Muscle of leg (tissue), 11 donors: ENCODE data around the gene RHBDL1. TPM values are rescaled to one million over a fixed set of nuclear protein-coding genes. Genes with fewer than 3 reads are reported as not detected.

Experiments used
- DNase-seq: peaks from one replicate; pipeline ENCODE4 v3.0.0; 2013
- H3K27ac ChIP-seq: one replicate; pipeline ENCODE4 v1.5.1; 2013; ENCODE audit warnings: mild to moderate bottlenecking, low read length, control low read depth
- H3K27me3 ChIP-seq: one replicate; pipeline ENCODE4 v1.6.1; 2013; ENCODE audit warnings: low read length; ENCODE audit not compliant: control insufficient read depth, insufficient read depth
- H3K36me3 ChIP-seq: one replicate; pipeline ENCODE4 v1.6.1; 2013; ENCODE audit warnings: low read length; ENCODE audit not compliant: control insufficient read depth, insufficient read depth
- H3K4me1 ChIP-seq: one replicate; pipeline ENCODE4 v1.6.1; 2013; ENCODE audit warnings: low read length; ENCODE audit not compliant: control insufficient read depth, insufficient read depth
- H3K4me3 ChIP-seq: one replicate; pipeline ENCODE4 v1.5.1; 2013; ENCODE audit warnings: low read length, control low read depth
- H3K9me3 ChIP-seq: replicated peaks from 2 replicates; pipeline ENCODE4 v1.6.1; 2013; ENCODE audit warnings: low read depth, low read length; ENCODE audit not compliant: control insufficient read depth
- WGBS: methylation state at CpG from one replicate; pipeline ENCODE4 v1.1.5; 2013; ENCODE audit warnings: missing lambda C conversion rate; ENCODE audit not compliant: insufficient coverage; 5-methylcytosine and 5-hydroxymethylcytosine counted together
- polyA plus RNA-seq, 8 donors: library from polyadenylated mRNA; unstranded; fragments of 120-200 nt; gene quantifications; one replicate each; pipeline versions ENCODE4 v1.2.1 to v1.2.3, GENCODE V29; 2013; ENCODE audit warnings: inconsistent platforms in 1 of 8, low replicate concordance in 1 of 8; ENCODE audit not compliant: insufficient read length in 8 of 8, insufficient read depth in 1 of 8
- total RNA-seq: library from RNA; stranded (reverse); fragments of 120-200 nt; gene quantifications from one replicate; pipeline ENCODE4 v1.2.4, GENCODE V29; 2013

The RHBDL1 gene
- total and polyA plus RNA-seq, 9 donors: 0.84 to 2.6 (median 1.6) TPM

DNA sequence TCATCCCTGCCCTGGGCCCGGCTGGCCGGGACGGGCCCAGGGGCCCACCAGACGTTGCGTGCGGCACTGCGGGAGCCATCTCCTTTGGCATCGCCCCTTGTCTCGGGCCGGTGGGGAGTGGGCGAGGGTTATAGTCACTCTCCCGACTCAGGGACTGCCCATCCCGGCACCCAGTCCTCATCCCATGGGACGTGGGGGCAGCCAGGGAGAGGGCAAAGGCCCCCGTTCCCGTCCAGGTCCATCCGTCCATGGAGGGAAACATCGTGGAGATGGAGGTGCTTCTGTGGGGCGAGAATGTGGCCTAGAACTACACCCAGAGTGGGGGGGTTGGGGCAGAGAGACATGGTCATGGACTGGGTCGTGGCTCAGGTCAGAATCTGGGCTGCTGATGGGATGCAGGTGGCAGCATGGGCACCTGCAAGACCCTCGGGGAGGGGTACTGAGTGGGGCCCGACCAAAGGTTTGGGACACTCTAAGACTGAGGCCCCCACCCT lies 28.7 kb upstream of the RHBDL1 start:
- Histone ChIP-seq H3K4me3 (no peak overlapping the region), H3K36me3 (peaks cover 14% of the 10 kb centered on the region), H3K27me3 (peaks cover 9% of the 10 kb centered on the region), H3K27ac (no peak overlapping the region), H3K9me3 (no peaks in the 10 kb centered on the region), H3K4me1 (peaks cover 34% of the 10 kb centered on the region)
- WGBS: 80% methylated on average over 13 of the region's 22 CpGs
- DNase-seq: no peak

DNA sequence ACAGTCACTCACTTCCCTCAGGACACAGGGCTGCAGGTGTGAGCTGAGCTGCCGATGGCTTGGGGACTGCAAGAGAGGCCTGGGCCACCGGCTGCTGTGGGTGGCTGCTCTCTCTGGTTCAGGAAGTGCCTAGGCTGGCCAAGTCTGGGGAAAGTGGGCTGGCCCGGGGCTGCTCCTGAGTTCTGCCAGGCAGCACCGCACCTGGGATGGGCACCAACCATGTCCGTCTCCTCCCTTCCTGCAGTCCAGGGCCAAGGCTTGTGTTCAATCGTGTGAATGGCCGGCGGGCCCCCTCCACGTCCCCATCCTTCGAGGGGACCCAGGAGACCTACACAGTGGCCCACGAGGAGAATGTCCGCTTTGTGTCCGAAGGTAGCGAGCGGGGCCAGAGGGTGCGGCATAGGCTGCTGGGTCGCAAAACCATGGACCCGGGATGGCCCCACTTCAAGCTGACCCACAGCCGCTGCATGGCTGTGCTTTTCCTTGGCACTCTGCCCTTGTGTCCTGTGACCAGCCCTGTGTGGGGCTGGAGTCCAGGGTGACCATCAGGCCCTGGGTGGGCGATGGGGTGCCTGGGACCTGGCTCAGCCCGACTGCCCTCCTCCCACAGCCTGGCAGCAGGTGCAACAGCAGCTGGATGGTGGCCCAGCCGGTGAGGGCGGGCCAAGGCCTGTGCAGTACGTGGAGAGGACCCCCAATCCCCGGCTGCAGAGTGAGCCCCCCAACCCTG lies 28.1 kb upstream of the RHBDL1 start:
- Histone ChIP-seq H3K27ac (no peak overlapping the region), H3K4me1 (peaks cover 33% of the 10 kb centered on the region), H3K4me3 (no peak overlapping the region), H3K9me3 (no peaks in the 10 kb centered on the region), H3K36me3 (peaks cover 17% of the 10 kb centered on the region), H3K27me3 (peaks cover 9% of the 10 kb centered on the region)
- WGBS: 88% methylated on average over 20 of the region's 25 CpGs
- DNase-seq: no peak

- Histone ChIP-seq H3K27ac (peak overlapping the region; percentile 82), H3K4me3 (peak overlapping the region; percentile 71), H3K9me3 (no peaks in the 10 kb centered on the region), H3K4me1 (peaks cover 27% of the 10 kb centered on the region), H3K36me3 (peaks cover 22% of the 10 kb centered on the region), H3K27me3 (no peaks in the 10 kb centered on the region)
- no peak for DNase-seq
- 20% methylated on average over 20 of the region's 24 CpGs for WGBS
Measured at GRCh38 chr16:648071-648780, 27.2 kb upstream of the RHBDL1 start.

DNA sequence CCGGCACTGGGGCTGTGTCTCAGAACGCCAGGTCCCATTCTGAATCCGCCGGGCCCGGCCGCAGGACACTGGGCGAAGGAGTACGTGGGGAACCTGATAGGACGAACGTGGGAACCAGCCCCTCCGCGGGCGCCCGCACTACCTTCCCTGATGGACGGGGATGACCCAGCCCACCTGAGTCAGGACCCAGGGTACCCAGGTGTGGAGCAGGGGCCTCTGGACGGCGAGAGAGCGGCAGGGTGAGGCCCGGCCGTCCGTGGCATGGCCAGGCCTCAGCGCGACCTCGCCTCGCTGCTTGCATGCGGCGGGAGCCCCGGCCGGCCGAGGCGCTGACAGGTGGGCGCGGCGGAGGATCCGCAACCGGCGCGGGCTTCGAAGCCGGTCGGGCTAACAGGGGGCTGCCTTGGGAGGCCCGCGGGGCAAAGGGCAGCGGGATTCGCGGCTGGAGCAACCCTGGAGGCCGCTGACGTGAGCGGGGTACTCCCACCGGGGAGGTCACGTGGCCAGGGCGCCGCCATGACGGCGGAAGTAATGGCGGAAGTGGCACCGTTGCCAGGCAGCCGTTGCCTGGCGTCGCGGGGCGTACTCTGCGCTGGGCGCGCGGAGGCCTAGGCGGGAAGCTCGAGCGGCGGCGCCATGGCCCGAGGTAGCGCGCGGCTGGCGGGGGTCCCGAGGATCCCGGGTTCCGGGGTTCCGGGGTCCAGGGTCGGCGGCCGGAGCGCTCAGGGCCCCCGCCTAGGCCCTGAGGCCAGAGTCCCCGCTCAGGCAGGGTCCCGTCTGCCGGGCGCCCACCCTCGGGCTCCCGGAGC lies 26.5 kb upstream of the RHBDL1 start, which contains the start of gene WDR90:
WDR90 (plus strand) TSS at position 585 of the 809 bp plus-strand sequence; CDS start at position 637, 52 bp downstream.
- H3K4me1 ChIP-seq: peaks cover 27% of the 10 kb centered on the region
- H3K36me3 ChIP-seq: peaks cover 26% of the 10 kb centered on the region
- H3K4me3 ChIP-seq: peak within 1 kb of the TSS; percentile 71
- peak; percentile 96 for DNase-seq
- peak within 1 kb of the TSS; percentile 82 for H3K27ac ChIP-seq
- H3K27me3 ChIP-seq: no peaks in the 10 kb centered on the region
- under 1% methylated on average over 91 of the region's 91 CpGs for WGBS
- no peaks in the 10 kb centered on the region for H3K9me3 ChIP-seq

DNA sequence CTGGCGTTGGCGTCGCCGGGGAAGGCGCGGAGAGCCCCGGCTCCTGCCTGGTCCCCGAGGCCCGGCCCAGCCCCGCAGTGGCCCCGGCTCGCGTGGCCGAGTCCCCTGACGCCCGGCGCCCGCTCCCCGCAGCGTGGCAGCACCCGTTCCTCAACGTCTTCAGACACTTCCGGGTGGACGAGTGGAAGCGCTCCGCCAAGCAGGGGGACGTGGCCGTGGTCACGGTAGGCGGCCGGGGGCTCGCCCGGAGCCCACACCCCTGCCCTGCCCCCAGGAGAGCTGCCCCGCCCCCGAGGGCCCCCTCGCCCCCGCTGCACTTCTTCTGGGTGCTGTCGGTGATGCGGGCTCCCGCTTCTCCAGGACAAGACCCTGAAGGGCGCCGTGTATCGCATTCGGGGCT lies 25.8 kb upstream of the RHBDL1 start:
- H3K36me3 ChIP-seq: peaks cover 26% of the 10 kb centered on the region
- peak overlapping the region; percentile 71 for H3K4me3 ChIP-seq
- 4% methylated on average over 43 of the region's 44 CpGs for WGBS
- H3K27ac ChIP-seq: no peak overlapping the region
- H3K9me3 ChIP-seq: no peaks in the 10 kb centered on the region
- peaks cover 27% of the 10 kb centered on the region for H3K4me1 ChIP-seq
- H3K27me3 ChIP-seq: no peaks in the 10 kb centered on the region
- DNase-seq: no peak

DNA sequence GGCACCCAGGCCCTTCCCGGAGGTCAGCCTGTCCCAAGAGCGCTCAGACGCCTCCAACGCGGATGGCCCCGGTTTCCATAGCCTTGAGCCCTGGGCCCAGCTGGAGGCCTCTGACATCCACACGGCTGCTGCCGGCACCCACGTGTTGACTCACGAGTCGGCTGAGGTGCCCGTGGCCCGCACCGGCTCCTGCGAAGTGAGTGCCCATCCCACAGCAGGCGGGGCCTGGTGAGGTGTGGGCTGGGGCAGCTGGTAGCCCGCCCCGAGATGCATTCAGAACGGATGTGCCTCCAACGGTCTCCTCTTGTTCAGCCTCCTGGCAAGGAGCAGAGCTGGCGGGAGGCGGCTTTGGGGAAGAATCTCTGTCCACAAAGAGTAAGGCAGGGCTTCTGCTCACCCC lies 23.6 kb upstream of the RHBDL1 start:
- 84% methylated on average over 20 of the region's 22 CpGs for WGBS
- H3K36me3 ChIP-seq: peaks cover 41% of the 10 kb centered on the region
- no peaks in the 10 kb centered on the region for H3K9me3 ChIP-seq
- no peak for DNase-seq
- peaks cover 27% of the 10 kb centered on the region for H3K4me1 ChIP-seq
- no peak overlapping the region for H3K4me3 ChIP-seq
- H3K27me3 ChIP-seq: no peaks in the 10 kb centered on the region
- H3K27ac ChIP-seq: no peak overlapping the region

DNA sequence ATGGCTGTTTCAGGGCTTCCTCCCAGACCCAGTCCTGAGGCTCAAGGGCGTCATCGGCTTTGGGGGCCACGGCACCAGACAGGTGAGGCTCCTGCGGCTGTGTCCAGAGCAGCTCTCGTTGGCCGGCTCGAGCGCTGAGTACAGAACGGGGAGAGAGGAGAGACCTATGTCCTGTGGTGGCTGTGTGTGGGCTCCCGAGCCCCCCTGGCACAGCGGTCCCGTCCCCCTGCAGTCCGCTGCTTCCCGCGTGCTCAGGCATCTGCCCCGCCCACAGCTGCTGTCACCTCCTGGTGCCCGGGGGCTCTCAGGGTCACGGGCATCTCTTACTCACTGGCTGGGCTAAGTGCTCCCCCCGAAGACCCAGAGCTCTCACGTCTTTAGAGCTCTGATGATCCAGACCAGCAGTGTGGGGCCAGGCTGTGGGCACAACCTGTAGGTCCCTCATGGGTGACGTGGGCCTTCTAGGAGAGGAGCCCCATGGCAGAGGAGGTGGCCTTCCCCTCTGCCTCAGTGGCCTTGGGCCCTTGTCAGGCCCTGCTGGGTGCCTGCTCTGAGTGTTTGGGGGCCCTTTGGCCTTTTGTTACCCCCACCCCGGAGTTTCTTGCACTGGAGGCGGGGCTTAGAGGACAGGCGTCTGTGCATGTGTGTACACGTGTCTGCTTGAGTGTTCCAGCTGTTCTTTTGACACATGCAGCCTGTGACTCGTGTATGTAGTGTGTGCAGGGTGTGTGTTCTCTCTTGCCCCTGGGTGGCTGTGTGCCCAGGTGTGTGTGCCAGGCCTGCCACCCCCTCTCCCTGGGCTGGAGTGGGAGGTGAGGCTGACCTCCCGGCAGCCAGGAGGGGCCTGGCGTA lies 22.8 kb upstream of the RHBDL1 start:
- peaks cover 47% of the 10 kb centered on the region for H3K36me3 ChIP-seq
- 89% methylated on average over 23 of the region's 28 CpGs for WGBS
- H3K9me3 ChIP-seq: no peaks in the 10 kb centered on the region
- H3K27ac ChIP-seq: no peak overlapping the region
- no peaks in the 10 kb centered on the region for H3K27me3 ChIP-seq
- peaks cover 20% of the 10 kb centered on the region for H3K4me1 ChIP-seq
- no peak for DNase-seq
- no peak overlapping the region for H3K4me3 ChIP-seq

DNA sequence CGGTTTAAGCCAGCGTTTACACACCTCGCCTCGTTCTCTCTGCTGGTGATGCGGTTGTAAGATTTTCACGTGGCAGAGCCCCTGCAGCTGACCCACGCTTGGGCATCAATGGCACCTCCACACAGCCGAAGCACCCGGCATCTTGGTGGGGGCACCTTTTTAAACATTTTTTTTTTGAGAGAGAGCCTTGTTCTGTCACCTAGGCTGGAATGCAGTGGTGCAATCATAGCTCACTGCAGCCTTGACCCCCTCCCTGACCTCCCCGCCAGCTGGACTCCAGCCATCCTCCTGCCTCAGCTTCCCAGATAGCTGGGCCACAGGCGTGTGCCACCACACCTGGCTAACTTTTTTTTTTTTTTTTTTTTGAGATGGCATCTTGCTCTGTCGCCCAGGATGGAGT lies 21.4 kb upstream of the RHBDL1 start:
- H3K9me3 ChIP-seq: no peaks in the 10 kb centered on the region
- H3K27ac ChIP-seq: no peak overlapping the region
- H3K4me3 ChIP-seq: no peak overlapping the region
- H3K27me3 ChIP-seq: no peaks in the 10 kb centered on the region
- no peak for DNase-seq
- peaks cover 8% of the 10 kb centered on the region for H3K4me1 ChIP-seq
- H3K36me3 ChIP-seq: peaks cover 60% of the 10 kb centered on the region
- 86% methylated on average over 10 of the region's 12 CpGs for WGBS

DNA sequence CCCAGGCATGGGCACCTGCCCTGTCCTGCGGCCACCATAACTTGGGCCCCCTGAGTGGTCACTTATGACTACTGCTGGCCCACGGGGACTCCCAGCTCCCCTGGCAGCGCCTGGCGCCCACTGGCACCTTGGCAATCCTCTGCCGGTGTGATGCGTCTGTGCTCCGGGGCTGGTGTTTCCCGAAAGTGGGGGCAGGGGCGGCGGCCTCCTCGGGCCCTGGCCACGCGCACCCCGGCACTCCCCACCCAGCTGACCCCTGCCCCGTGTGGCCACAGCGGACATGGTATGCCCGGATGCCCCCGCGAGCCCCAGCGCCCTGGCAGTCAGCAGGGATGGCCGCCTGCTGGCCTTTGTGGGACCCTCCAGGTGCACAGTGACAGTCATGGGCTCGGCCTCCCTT lies 18.0 kb upstream of the RHBDL1 start:
- H3K9me3 ChIP-seq: no peaks in the 10 kb centered on the region
- no peak for DNase-seq
- H3K27me3 ChIP-seq: no peaks in the 10 kb centered on the region
- peaks cover 16% of the 10 kb centered on the region for H3K4me1 ChIP-seq
- H3K27ac ChIP-seq: no peak overlapping the region
- peaks cover 51% of the 10 kb centered on the region for H3K36me3 ChIP-seq
- H3K4me3 ChIP-seq: no peak overlapping the region
- WGBS: 93% methylated on average over 18 of the region's 22 CpGs
